ENCODE results near the gene JAKMIP3.

The JAKMIP3 gene

GRCh38 chr10:132097609-132098377, 32.0 kb downstream of the JAKMIP3 start:
- H3K27ac ChIP-seq (ENCODE audit: low read length): no peak overlapping the region
- no peak overlapping the region for H3K4me2 ChIP-seq (ENCODE audit: low read length)
- H3K36me3 ChIP-seq (replicated peaks; ENCODE audit: low read depth, low read length): no peaks in the 10 kb centered on the region
- H3K79me2 ChIP-seq (ENCODE audit: low read length): no peaks in the 10 kb centered on the region
- no peaks in the 10 kb centered on the region for H4K20me1 ChIP-seq (ENCODE audit: insufficient read depth, low read length)
- no peaks in the 10 kb centered on the region for H3K4me1 ChIP-seq (ENCODE audit: low read length)
- no peak overlapping the region for H2AFZ ChIP-seq (ENCODE audit: low read depth, low read length)
- TF ChIP-seq EZH2phosphoT487 (IDR thresholded peaks at IDR 0.05; ENCODE audit: low read depth): no peak
- TF ChIP-seq CTCF (IDR thresholded peaks at IDR 0.05; ENCODE audit: low read depth, low read length): no peak
- H3K9ac ChIP-seq (ENCODE audit: low read length): no peak overlapping the region
- H3K9me3 ChIP-seq (ENCODE audit: insufficient read depth, low read length): no peaks in the 10 kb centered on the region
- H3K4me3 ChIP-seq (ENCODE audit: low read length): no peak overlapping the region
- H3K27me3 ChIP-seq (ENCODE audit: low read depth, low read length): no peaks in the 10 kb centered on the region

DNA sequence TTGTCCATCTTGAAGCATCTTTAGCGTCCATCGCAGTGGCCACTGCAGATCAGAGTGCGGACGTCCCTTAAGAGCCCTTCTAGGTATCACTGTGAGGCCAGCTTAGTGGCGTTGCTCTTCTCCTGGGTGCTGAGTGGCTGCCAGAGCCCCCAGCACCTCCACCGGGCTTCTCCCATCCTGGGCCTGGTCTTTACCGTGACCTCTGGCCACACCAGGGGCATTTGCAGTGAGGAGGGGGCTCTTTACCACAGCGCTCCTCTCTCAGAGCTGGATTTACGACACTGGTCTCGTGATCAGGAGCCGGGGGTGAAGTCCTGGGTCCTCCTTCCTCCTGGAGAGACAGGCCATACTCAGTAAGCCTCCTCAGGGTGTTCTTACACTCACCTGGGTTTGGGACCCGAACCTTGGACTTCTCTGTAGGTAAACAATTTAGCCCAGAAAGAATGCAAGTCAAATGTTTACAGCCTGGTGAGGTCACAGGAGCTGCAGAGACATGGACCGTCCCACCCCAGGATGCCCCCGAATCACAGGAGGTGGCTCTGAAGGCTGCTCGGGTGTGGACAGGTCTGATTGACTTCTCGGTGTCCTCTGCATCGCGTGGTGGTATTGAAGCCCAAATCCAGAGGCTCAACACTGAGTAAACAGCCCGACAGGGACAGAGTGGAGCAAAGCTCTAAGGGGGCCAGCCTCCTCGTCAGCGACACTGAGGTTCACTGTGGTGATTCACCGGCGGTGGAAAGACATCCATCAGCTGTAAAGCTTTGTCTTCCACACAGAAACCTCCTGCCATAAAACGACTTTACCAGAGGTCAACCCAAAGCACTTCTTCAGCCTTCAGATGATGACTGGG, 33.0 kb downstream of the JAKMIP3 start:
- Histone ChIP-seq H3K4me2 (ENCODE audit: low read length) (no peak overlapping the region), H2AFZ (ENCODE audit: low read depth, low read length) (no peak overlapping the region), H3K27ac (ENCODE audit: low read length) (no peak overlapping the region), H3K79me2 (ENCODE audit: low read length) (no peaks in the 10 kb centered on the region), H3K9me3 (ENCODE audit: insufficient read depth, low read length) (no peaks in the 10 kb centered on the region), H4K20me1 (ENCODE audit: insufficient read depth, low read length) (no peaks in the 10 kb centered on the region), H3K4me1 (ENCODE audit: low read length) (no peaks in the 10 kb centered on the region), H3K4me3 (ENCODE audit: low read length) (no peak overlapping the region), H3K36me3 (replicated peaks; ENCODE audit: low read depth, low read length) (no peaks in the 10 kb centered on the region), H3K27me3 (ENCODE audit: low read depth, low read length) (no peaks in the 10 kb centered on the region), H3K9ac (ENCODE audit: low read length) (no peak overlapping the region)
- no peak for TF ChIP-seq CTCF (IDR thresholded peaks at IDR 0.05; ENCODE audit: low read depth, low read length)

DNA sequence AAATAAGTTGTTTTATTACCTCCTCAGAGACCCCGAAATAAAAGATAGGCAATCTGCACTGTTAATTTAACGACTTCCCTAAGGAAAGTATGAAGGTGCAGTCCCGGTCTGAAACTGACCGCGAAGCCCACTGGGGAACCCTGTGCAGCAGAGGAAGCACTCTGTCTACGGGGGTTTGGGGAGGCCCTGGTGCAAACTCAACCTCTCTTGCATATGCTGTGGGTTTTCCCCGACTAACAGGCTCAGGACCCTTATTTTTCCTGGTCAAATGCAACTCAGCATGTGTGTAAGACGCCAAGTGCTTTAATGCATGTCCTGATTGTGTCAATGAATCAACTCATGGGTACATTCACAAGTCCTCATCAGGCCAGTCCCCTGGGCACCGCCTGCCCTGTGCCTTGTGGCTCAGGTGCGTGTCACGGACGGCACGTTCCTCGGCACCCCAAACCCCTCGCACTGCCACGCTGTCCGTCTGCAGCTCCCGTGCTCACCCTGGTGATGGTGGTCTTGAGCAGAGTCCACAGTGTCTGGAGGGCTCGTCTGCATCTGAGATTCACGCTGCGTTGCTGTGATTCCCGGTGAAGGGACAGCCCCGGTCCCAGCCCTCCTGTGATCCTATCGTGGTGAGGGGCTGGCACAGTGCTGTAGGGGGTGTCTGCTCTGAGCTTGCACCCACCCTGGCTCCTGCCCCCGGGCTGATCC, 33.8 kb downstream of the JAKMIP3 start:
- Histone ChIP-seq H3K4me1 (ENCODE audit: low read length) (no peaks in the 10 kb centered on the region), H3K4me3 (ENCODE audit: low read length) (no peak overlapping the region), H3K79me2 (ENCODE audit: low read length) (no peaks in the 10 kb centered on the region), H2AFZ (ENCODE audit: low read depth, low read length) (no peak overlapping the region), H3K27me3 (ENCODE audit: low read depth, low read length) (no peaks in the 10 kb centered on the region), H3K36me3 (replicated peaks; ENCODE audit: low read depth, low read length) (no peaks in the 10 kb centered on the region), H3K27ac (ENCODE audit: low read length) (no peak overlapping the region), H3K9ac (ENCODE audit: low read length) (no peak overlapping the region), H4K20me1 (ENCODE audit: insufficient read depth, low read length) (no peaks in the 10 kb centered on the region), H3K9me3 (ENCODE audit: insufficient read depth, low read length) (no peaks in the 10 kb centered on the region), H3K4me2 (ENCODE audit: low read length) (no peak overlapping the region)
- TF ChIP-seq EZH2phosphoT487 (IDR thresholded peaks at IDR 0.05; ENCODE audit: low read depth) (no peak), CTCF (IDR thresholded peaks at IDR 0.05; ENCODE audit: low read depth, low read length) (no peak)

DNA sequence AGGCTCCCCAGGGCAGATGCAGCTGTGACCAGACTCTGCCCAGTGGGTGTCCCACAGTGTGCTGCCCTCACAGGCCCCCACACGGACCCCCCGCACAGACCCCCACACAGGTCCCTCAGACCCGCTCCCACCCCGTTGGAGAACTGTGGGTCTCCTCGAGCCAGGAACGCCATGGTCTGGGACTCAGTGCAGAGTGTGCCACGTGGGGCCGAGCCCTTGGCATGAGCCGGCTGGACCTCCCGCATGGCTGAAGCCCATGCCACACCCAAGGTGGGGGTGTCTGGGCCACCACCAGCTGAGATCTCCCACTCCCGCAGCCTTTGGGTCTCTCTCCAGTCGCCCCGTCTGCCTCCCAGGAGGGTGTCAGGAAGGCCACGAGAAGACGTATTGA, 34.3 kb downstream of the JAKMIP3 start:
- Histone ChIP-seq H3K9ac (ENCODE audit: low read length) (no peak overlapping the region), H2AFZ (ENCODE audit: low read depth, low read length) (no peak overlapping the region), H3K9me3 (ENCODE audit: insufficient read depth, low read length) (no peaks in the 10 kb centered on the region), H3K36me3 (replicated peaks; ENCODE audit: low read depth, low read length) (no peaks in the 10 kb centered on the region), H3K27me3 (ENCODE audit: low read depth, low read length) (no peaks in the 10 kb centered on the region), H3K4me2 (ENCODE audit: low read length) (no peak overlapping the region), H3K27ac (ENCODE audit: low read length) (no peak overlapping the region), H3K4me1 (ENCODE audit: low read length) (no peaks in the 10 kb centered on the region), H3K79me2 (ENCODE audit: low read length) (no peaks in the 10 kb centered on the region), H4K20me1 (ENCODE audit: insufficient read depth, low read length) (no peaks in the 10 kb centered on the region), H3K4me3 (ENCODE audit: low read length) (no peak overlapping the region)
- TF ChIP-seq EZH2phosphoT487 (IDR thresholded peaks at IDR 0.05; ENCODE audit: low read depth): no peak
- no peak for TF ChIP-seq CTCF (IDR thresholded peaks at IDR 0.05; ENCODE audit: low read depth, low read length)
